ENCODE measurements around the gene MLLT3. TPM values are rescaled to one million over a fixed set of nuclear protein-coding genes. Genes with fewer than 3 reads are reported as not detected.

MLLT3 gene
- total RNA-seq, 2 experiments from 2014 or later = 59.1 to 60.8 TPM

- DNase-seq (no peak), ATAC-seq (no peak)
- Mint-ChIP-seq H3K9me3 (no peaks in the 10 kb centered on the region), H3K27me3 (no peaks in the 10 kb centered on the region), H3K4me3 (no peak overlapping the region), H3K4me1 (ENCODE audit: low read depth) (peaks cover 85% of the 10 kb centered on the region), H3K27ac (no peak overlapping the region), H3K36me3 (ENCODE audit: low read depth) (no peaks in the 10 kb centered on the region)
- no peak for TF ChIP-seq CTCF (IDR thresholded peaks at IDR 0.05)
- CTCF ChIA-PET = no interaction called here
- intact Hi-C loops (cut with micrococcal nuclease) = loop anchor here (5.0 to 10.0 kb wide), 2 partner anchors 63 to 195 kb away; partner anchors contain the start of gene MLLT3
- POLR2A ChIA-PET = interaction anchor here (0.6 to 1.1 kb wide), 5 partner anchors 11 to 304 kb away, joined by 3 to 4 read pairs (median 3); no protein-coding TSS in a partner anchor
Observed at GRCh38 chr9:20559231-20559890, 62.9 kb downstream of the MLLT3 start.

- Mint-ChIP-seq H3K9me3 (no peaks in the 10 kb centered on the region), H3K4me1 (ENCODE audit: low read depth) (peaks cover 86% of the 10 kb centered on the region), H3K27me3 (no peaks in the 10 kb centered on the region), H3K4me3 (peak overlapping the region; percentile 31), H3K36me3 (ENCODE audit: low read depth) (no peaks in the 10 kb centered on the region), H3K27ac (peak overlapping the region; percentile 59)
- DNase-seq = peak; percentile 57
- CTCF ChIA-PET = no interaction called here
- TF ChIP-seq CTCF (IDR thresholded peaks at IDR 0.05) = no peak
- peak; percentile 87 for ATAC-seq
- intact Hi-C loops (cut with micrococcal nuclease) = loop anchor here (5.0 to 10.0 kb wide), 2 partner anchors 64 to 194 kb away; partner anchors contain the start of gene MLLT3
- POLR2A ChIA-PET = interaction anchor here (0.6 to 1.1 kb wide), 6 partner anchors 12 to 304 kb away, joined by 3 to 5 read pairs (median 3); partner anchors contain the start of gene MLLT3
Observed at GRCh38 chr9:20558566-20559016, 63.7 kb downstream of the MLLT3 start.

GRCh38 chr9:20557890-20558565 is 64.3 kb downstream of the MLLT3 start:
- TF ChIP-seq CTCF (IDR thresholded peaks at IDR 0.05) = no peak
- H3K4me3 Mint-ChIP-seq = peak overlapping the region; percentile 31

GRCh38 chr9:20557285-20557684 is 65.0 kb downstream of the MLLT3 start:
- no peak for DNase-seq
- TF ChIP-seq CTCF (IDR thresholded peaks at IDR 0.05) = no peak
- peak overlapping the region; percentile 59 for H3K27ac Mint-ChIP-seq
- intact Hi-C loops (cut with micrococcal nuclease) = loop anchor here (5.0 to 10.0 kb wide), 2 partner anchors 65 to 192 kb away; partner anchors contain the start of gene MLLT3
- no peaks in the 10 kb centered on the region for H3K36me3 Mint-ChIP-seq (ENCODE audit: low read depth)
- H3K4me1 Mint-ChIP-seq (ENCODE audit: low read depth) = peaks cover 86% of the 10 kb centered on the region
- no peak overlapping the region for H3K4me3 Mint-ChIP-seq
- no peaks in the 10 kb centered on the region for H3K27me3 Mint-ChIP-seq
- CTCF ChIA-PET = interaction anchor here (1.2 kb wide), 1 partner anchor 62 kb away, joined by 3 read pairs; no protein-coding TSS in a partner anchor
- no peaks in the 10 kb centered on the region for H3K9me3 Mint-ChIP-seq
- POLR2A ChIA-PET = interaction anchor here (1.1 kb wide), 1 partner anchor 15 kb away, joined by 3 read pairs; no protein-coding TSS in a partner anchor
- no peak for ATAC-seq

More at GRCh38 chr9:20557890-20558565, 64.3 kb downstream of the MLLT3 start:
- ChIA-PET POLR2A (interaction anchor here (0.9 to 1.1 kb wide), 2 partner anchors 12 to 64 kb away, joined by 4 to 5 read pairs; partner anchors contain the start of gene MLLT3), CTCF (no interaction called here)
- Mint-ChIP-seq H3K36me3 (ENCODE audit: low read depth) (no peaks in the 10 kb centered on the region), H3K27me3 (no peaks in the 10 kb centered on the region), H3K27ac (peak overlapping the region; percentile 59), H3K4me1 (ENCODE audit: low read depth) (peaks cover 86% of the 10 kb centered on the region), H3K9me3 (no peaks in the 10 kb centered on the region)
- DNase-seq = no peak
- intact Hi-C loops (cut with micrococcal nuclease) = loop anchor here (5.0 to 10.0 kb wide), 2 partner anchors 64 to 193 kb away; partner anchors contain the start of gene MLLT3
- ATAC-seq = no peak

Measured in activated CD8-positive, alpha-beta T cell treated with anti-CD3 and anti-CD28 coated beads for 36 hours (primary cell).